Osteoblast (primary cell): ENCODE results near the gene SPIB. TPM values are rescaled to one million over a fixed set of nuclear protein-coding genes. Genes with fewer than 3 reads are reported as not detected.

Source experiments
- DNase-seq: peaks from one replicate; pipeline ENCODE4 v3.0.0; 2011; ENCODE audit warnings: low spot score, mixed read lengths; ENCODE audit not compliant: insufficient read length; ENCODE audit errors: missing footprints
- H2AFZ ChIP-seq: 2 replicates; pipeline ENCODE4 v1.6.0; 2011; ENCODE audit warnings: mild to moderate bottlenecking, low read length
- H3K27ac ChIP-seq: 2 replicates; pipeline ENCODE4 v1.5.1; 2011; ENCODE audit warnings: mild to moderate bottlenecking, low read depth, low read length, moderate library complexity
- H3K27me3 ChIP-seq: 2 replicates; pipeline ENCODE4 v1.6.0; 2012; ENCODE audit warnings: mild to moderate bottlenecking, control low read depth, inconsistent platforms, low read length, moderate library complexity; ENCODE audit not compliant: insufficient read depth
- H3K36me3 ChIP-seq: 2 replicates; pipeline ENCODE4 v1.5.1; 2011; ENCODE audit warnings: mild to moderate bottlenecking, low read length, control low read depth, moderate library complexity; ENCODE audit not compliant: insufficient read depth
- H3K4me1 ChIP-seq: 2 replicates; pipeline ENCODE4 v1.5.1; 2011; ENCODE audit warnings: mild to moderate bottlenecking, low read length, control low read depth, moderate library complexity; ENCODE audit not compliant: insufficient read depth
- H3K4me2 ChIP-seq: 2 replicates; pipeline ENCODE4 v1.6.0; 2011; ENCODE audit warnings: mild to moderate bottlenecking, low read length; ENCODE audit not compliant: insufficient read depth
- H3K4me3 ChIP-seq: fragments of 200-600 bp; sonication (generic); 3 replicates; pipeline ENCODE4 v1.5.1; 2012; ENCODE audit warnings: mild to moderate bottlenecking, low read length, inconsistent platforms; ENCODE audit not compliant: insufficient read depth
- H3K79me2 ChIP-seq: 2 replicates; pipeline ENCODE4 v1.6.0; 2012; ENCODE audit warnings: mild to moderate bottlenecking, low read length, control low read depth, inconsistent platforms; ENCODE audit not compliant: insufficient read depth
- H3K9me3 ChIP-seq: 2 replicates; pipeline ENCODE4 v1.5.1; 2011; ENCODE audit warnings: low read depth, low read length, control low read depth
- H4K20me1 ChIP-seq: 2 replicates; pipeline ENCODE4 v1.6.0; 2012; ENCODE audit warnings: mild to moderate bottlenecking, low read length, control low read depth; ENCODE audit not compliant: insufficient read depth
- total RNA-seq: library from RNA; depleted of rRNA; stranded (reverse); fragments of >200 nt; gene quantifications from 2 replicates; pipeline ENCODE4 v1.2.3, GENCODE V29; 2012
- TF ChIP-seq, protein P1 (sequence below): IDR thresholded peaks from 2 replicates; pipeline ENCODE4 v1.5.1; 2011; ENCODE audit warnings: mild to moderate bottlenecking, low read depth, low read length, moderate library complexity; ENCODE audit errors: extremely low read depth

Gene SPIB
- total RNA-seq, 1 donor: 0.36 TPM

DNA sequence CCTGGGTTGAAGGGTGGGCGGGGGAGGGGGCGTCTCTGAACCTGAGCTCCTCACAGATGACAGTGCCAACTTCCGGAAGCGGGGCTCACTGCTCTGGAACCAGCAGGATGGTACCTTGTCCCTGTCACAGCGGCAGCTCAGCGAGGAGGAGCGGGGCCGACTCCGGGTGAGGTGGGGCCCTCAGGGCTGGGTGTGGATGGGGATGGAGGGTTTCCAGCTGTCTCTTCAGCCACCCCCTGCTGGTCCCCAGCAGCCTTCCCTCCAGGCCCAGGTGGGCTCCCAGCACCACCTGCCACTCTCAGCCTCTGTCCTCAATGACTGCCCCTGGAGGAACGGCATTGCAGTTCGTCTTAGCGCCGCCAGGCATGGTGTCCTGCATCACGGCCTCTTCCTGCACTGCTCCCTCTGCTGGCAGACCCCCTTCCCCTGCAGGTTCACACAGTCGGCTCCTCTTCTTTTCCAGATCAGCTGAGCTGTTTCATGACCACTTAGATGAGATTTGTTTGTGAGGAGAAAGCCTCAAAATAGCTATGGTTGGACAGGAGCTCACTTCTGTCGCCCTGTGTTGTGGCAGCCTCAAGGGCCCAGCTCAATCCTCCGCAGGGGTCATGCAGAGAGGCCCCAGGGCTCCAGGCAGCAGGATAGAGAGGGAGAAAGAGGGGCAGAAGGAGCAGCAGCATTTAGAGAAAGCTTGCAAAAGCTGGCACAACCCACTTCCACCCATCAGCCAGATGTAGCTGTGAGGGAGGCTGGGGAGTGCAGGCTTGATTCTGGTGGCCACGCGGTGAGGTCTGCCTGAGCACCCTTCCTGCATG, 60.4 kb downstream of the SPIB start:
- Histone ChIP-seq H3K27me3 (no peaks in the 10 kb centered on the region), H3K4me2 (no peak overlapping the region), H3K36me3 (peaks cover 10% of the 10 kb centered on the region), H3K9me3 (no peaks in the 10 kb centered on the region), H3K27ac (no peak overlapping the region), H4K20me1 (peaks cover 23% of the 10 kb centered on the region), H3K4me3 (no peak overlapping the region), H3K79me2 (peaks cover 23% of the 10 kb centered on the region), H3K4me1 (peaks cover 7% of the 10 kb centered on the region), H2AFZ (no peak overlapping the region)
- DNase-seq: peak; percentile 97
- TF ChIP-seq, protein P1, sequence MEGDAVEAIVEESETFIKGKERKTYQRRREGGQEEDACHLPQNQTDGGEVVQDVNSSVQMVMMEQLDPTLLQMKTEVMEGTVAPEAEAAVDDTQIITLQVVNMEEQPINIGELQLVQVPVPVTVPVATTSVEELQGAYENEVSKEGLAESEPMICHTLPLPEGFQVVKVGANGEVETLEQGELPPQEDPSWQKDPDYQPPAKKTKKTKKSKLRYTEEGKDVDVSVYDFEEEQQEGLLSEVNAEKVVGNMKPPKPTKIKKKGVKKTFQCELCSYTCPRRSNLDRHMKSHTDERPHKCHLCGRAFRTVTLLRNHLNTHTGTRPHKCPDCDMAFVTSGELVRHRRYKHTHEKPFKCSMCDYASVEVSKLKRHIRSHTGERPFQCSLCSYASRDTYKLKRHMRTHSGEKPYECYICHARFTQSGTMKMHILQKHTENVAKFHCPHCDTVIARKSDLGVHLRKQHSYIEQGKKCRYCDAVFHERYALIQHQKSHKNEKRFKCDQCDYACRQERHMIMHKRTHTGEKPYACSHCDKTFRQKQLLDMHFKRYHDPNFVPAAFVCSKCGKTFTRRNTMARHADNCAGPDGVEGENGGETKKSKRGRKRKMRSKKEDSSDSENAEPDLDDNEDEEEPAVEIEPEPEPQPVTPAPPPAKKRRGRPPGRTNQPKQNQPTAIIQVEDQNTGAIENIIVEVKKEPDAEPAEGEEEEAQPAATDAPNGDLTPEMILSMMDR: peak; percentile 67

DNA sequence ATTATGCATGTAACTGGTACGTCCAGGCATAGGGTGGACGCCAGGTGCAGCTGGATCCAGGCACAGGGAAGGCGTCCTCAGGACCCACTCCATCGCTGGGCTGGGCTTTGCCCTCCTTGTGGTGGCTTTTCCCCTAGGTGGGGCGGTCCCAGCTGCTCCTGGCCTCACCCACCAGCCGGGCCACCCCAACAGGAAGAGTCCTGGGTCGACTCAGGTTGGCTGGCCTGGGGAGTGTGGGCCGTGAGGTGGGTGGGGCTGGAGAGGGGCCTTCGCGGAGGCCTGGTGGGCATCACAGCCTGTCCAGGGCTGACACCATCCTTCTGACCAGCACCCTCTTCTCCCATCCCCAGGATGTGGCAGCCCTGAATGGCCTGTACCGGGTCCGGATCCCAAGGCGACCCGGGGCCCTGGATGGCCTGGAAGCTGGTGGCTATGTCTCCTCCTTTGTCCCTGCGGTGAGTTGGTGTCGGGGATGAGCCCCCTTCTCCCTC, 61.1 kb downstream of the SPIB start:
- H3K9me3 ChIP-seq: no peaks in the 10 kb centered on the region
- no peaks in the 10 kb centered on the region for H3K27me3 ChIP-seq
- H2AFZ ChIP-seq: no peak overlapping the region
- H3K4me2 ChIP-seq: no peak overlapping the region
- H3K27ac ChIP-seq: no peak overlapping the region
- no peak overlapping the region for H3K4me3 ChIP-seq
- peaks cover 23% of the 10 kb centered on the region for H4K20me1 ChIP-seq
- peaks cover 7% of the 10 kb centered on the region for H3K4me1 ChIP-seq
- TF ChIP-seq, protein P1: no peak
- peaks cover 23% of the 10 kb centered on the region for H3K79me2 ChIP-seq
- DNase-seq: no peak
- peaks cover 10% of the 10 kb centered on the region for H3K36me3 ChIP-seq

DNA sequence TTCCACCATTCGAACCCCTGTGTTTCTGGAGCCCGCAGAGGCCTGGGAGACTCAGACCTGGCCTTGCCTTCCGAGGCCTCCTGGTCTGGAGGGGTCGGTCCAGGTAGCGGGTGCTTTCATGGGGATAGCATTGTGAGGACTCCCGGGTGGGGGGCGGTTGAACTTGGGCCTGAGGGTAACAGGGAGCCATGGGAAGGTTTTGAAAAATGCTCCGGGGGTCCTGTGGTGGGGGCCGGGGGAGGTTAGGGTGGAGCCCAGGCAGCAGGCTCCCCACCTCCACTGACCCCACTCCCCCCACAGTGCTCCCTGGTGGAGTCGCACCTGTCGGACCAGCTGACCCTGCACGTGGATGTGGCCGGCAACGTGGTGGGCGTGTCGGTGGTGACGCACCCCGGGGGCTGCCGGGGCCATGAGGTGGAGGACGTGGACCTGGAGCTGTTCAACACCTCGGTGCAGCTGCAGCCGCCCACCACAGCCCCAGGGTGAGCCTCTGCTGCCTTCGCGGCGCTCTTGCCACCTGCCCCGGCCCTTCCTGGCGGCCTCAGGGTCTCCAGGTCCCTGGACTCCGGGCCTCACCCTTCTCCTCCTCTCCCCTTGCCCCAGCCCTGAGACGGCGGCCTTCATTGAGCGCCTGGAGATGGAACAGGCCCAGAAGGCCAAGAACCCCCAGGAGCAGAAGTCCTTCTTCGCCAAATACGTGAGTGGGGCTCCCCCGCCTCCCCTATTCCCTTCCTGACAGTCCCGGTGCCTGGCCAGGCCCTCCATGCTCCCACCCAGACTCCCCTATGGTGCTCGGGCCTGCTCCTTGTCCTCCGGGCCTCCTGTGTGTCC, 61.8 kb downstream of the SPIB start:
- no peak overlapping the region for H3K27ac ChIP-seq
- H2AFZ ChIP-seq: no peak overlapping the region
- H3K4me2 ChIP-seq: no peak overlapping the region

More for the DNA sequence above, 61.8 kb downstream of the SPIB start:
- H3K27me3 ChIP-seq: no peaks in the 10 kb centered on the region
- TF ChIP-seq, protein P1: no peak
- H3K4me3 ChIP-seq: no peak overlapping the region
- peaks cover 10% of the 10 kb centered on the region for H3K36me3 ChIP-seq
- H3K79me2 ChIP-seq: peaks cover 23% of the 10 kb centered on the region
- H3K9me3 ChIP-seq: no peaks in the 10 kb centered on the region
- no peak for DNase-seq
- H4K20me1 ChIP-seq: peaks cover 23% of the 10 kb centered on the region
- peaks cover 7% of the 10 kb centered on the region for H3K4me1 ChIP-seq

Other genes starting within 250 kb of the SPIB start
- under 0.01 TPM in 1 of 2 replicates, not detected in the other for gene MYH14, start 215.3 kb upstream of the SPIB start, total RNA-seq
- under 0.01 TPM in 1 of 2 replicates, not detected in the other for gene KCNC3, start 89.6 kb upstream of the SPIB start, total RNA-seq
- under 0.01 and 0.29 TPM in 2 replicates for gene NAPSA, start 53.3 kb upstream of the SPIB start, total RNA-seq
- gene NR1H2, start 42.5 kb upstream of the SPIB start, total RNA-seq: 91.1 and 113 TPM in 2 replicates
- gene POLD1, start 34.6 kb upstream of the SPIB start, total RNA-seq: 14.7 and 15.6 TPM in 2 replicates
- gene MYBPC2, start 14.0 kb downstream of the SPIB start, total RNA-seq: not detected in 2 replicates
- gene EMC10, start 57.6 kb downstream of the SPIB start, total RNA-seq: 47.1 and 56.5 TPM in 2 replicates
- gene GARIN5A, start 57.9 kb downstream of the SPIB start, total RNA-seq: 0.29 and 0.36 TPM in 2 replicates
- gene JOSD2, start 92.3 kb downstream of the SPIB start, total RNA-seq: 19.4 and 22.8 TPM in 2 replicates
- gene ASPDH, start 95.0 kb downstream of the SPIB start, total RNA-seq: not detected in 2 replicates
- gene LRRC4B, start 149.5 kb downstream of the SPIB start, total RNA-seq: not detected in 2 replicates
- 0.36 TPM in 1 of 2 replicates, not detected in the other for gene SYT3, start 220.9 kb downstream of the SPIB start, total RNA-seq
- gene C19orf81, start 230.5 kb downstream of the SPIB start, total RNA-seq: not detected in 2 replicates